Activated naive CD8-positive, alpha-beta T cell treated with anti-CD3 and anti-CD28 coated beads, Interleukin-2, amount 50 U/mL, for 16 hours (primary cell): ENCODE results near the gene SSTR3.
"Not testable (repeated sequence)": the region's sequence is repeated elsewhere in the genome, so short reads cannot be mapped to it uniquely, and the experiment has no call there.

Experiments used
- DNase-seq: peaks from one replicate; pipeline ENCODE4 v3.0.0-alpha.2; 2020; ENCODE audit warnings: low read depth, low spot score

Gene SSTR3

GRCh38 chr22:37182101-37182948 lies 30.0 kb downstream of the SSTR3 start:
- no peak for DNase-seq

DNA sequence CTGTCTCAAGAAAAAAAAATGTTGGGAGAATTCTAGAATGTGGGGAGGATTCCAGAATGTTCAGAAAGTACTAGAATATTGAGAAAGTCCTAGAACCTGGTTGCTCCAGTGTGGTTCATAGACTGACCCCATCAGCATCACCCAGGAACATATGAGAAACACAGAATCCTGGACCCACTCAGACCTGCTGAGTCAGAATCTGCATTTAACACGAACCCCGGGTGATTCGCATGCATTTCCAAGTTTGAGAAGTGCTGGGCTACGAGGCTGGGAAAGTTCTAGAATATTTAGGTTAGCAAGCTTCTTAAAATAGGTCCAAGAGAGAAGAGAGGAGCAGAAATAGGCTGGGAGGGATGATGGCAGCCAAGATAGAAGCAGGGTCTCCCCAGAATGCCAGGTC lies 30.6 kb downstream of the SSTR3 start:
- DNase-seq: no peak

GRCh38 chr22:37180531-37181231 lies 31.6 kb downstream of the SSTR3 start:
- no peak for DNase-seq

- no peak for DNase-seq
Measured at GRCh38 chr22:37179622-37180420, 32.5 kb downstream of the SSTR3 start.

DNA sequence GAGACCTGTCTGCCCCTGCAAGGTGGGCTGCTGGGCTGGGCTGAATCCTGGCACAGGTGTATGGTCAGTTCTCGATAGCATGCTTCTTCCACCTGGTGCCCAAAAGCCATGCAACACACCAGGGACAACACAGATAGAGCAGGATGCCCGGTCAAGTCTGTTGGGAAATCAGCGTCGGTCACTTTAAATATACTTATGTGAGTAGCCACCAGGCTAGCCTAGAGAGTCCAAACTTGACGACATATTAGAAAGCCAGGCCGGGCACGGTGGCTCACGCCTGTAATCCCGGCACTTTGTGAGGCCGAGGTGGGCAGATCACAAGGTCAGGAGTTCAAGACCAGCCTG lies 33.2 kb downstream of the SSTR3 start:
- no peak for DNase-seq

DNA sequence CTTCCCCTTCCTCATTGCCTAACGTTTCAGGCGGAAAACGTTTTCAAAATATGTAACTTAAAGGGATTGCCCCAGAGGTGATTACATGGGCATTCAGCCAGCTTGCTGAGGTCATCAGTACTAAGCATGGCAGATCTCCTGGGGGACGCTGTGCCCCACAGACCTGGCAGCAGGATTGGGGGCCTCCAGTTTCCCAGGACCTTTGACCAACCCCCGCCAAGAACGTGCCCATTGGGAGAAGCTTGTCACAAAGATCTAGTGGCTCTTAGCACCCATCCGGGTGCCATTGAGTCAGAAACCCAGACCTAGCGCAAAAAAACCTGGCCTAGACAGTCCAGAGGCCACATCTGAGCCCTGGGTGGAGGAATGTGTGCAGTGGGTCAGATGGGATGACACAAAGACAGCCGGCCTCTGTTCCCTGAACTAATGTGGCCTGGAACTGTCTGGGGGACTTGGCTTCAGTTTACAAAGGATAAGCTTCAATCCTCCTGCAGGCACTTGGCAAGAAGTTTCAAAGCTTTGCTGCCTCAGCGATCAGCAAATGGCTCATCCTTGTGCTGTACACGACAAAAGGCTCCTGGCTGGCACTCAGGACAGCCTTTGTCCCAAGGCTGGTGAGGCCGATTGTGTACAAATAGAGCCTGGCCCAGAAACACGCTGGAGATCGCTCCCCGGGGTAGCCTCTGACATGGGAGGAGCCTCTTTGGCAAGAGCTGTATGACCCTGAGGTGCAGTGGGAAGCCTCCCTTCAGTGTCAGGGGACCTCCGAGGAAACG lies 33.7 kb downstream of the SSTR3 start:
- DNase-seq: no peak

DNA sequence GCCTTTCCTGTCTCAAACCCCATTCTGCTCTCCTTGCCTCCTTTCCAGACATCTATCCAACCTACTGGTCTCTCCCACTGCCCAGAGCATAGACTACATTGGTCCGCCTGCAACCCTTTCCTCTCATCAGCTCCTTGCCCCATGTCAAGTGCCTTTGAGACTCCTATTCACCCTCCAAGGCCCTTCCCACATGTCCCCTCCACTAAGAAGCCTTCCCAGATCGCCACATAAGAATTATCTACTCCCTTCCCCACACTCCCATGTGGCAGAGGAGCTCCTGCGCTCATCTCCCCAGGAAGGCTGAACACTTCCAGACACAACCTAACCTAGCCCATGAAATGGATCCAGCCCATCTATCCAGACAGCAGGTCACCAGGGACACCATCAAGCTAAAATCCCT lies 34.5 kb downstream of the SSTR3 start:
- no peak for DNase-seq

DNA sequence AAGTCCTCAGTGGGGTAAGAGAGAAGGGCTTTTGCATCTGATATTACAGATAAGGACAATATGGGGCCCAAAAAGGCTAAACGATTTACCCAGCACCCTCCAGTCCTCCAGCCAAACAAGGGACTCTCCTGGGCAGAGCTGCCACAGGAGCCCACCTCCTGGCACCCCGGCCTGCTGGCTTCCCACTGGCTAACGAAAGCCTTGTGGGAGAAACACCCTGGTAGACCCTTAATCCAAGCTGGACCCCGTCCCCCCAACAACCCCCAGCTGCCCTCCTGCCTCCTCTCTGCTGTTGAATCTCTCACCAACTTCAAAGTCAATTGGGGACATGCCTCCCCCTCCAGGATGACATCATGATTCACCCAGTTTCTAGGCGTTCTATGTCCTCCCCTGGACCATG lies 35.1 kb downstream of the SSTR3 start:
- no peak for DNase-seq

DNA sequence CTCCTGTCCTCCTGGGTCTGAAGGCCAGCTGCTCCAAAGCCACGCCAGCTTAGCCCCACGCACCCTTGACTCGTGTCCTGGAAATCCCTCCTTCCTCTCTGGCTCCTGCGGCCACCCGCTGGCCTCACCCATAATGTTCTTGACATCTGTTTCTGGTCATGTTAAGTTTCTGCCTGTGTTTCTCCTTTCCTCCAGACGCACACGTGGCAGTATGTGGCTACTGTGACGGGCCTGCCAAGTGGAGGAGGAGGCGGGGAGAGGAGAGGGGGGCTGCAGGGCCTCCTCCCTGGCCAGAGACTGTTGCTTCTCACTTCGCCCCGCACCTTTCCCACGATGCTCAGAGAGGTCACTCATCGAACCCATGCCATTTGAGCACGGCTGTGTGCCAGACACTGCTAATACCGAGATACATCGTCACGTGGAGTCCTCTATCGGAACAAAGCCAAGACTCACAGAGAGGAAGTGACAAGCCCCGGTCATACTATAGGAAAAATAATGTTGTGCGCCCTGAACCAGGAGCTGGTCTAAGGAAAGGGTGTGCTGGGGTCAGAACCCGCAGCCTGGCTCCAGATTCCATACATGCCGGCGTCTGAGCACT lies 35.7 kb downstream of the SSTR3 start:
- DNase-seq: no peak

GRCh38 chr22:37175414-37176281 lies 36.6 kb downstream of the SSTR3 start:
- no peak for DNase-seq

- DNase-seq: no peak
Measured at GRCh38 chr22:37174964-37175363, 37.3 kb downstream of the SSTR3 start.

- DNase-seq: no peak
Measured at GRCh38 chr22:37173709-37174108, 38.6 kb downstream of the SSTR3 start.

DNA sequence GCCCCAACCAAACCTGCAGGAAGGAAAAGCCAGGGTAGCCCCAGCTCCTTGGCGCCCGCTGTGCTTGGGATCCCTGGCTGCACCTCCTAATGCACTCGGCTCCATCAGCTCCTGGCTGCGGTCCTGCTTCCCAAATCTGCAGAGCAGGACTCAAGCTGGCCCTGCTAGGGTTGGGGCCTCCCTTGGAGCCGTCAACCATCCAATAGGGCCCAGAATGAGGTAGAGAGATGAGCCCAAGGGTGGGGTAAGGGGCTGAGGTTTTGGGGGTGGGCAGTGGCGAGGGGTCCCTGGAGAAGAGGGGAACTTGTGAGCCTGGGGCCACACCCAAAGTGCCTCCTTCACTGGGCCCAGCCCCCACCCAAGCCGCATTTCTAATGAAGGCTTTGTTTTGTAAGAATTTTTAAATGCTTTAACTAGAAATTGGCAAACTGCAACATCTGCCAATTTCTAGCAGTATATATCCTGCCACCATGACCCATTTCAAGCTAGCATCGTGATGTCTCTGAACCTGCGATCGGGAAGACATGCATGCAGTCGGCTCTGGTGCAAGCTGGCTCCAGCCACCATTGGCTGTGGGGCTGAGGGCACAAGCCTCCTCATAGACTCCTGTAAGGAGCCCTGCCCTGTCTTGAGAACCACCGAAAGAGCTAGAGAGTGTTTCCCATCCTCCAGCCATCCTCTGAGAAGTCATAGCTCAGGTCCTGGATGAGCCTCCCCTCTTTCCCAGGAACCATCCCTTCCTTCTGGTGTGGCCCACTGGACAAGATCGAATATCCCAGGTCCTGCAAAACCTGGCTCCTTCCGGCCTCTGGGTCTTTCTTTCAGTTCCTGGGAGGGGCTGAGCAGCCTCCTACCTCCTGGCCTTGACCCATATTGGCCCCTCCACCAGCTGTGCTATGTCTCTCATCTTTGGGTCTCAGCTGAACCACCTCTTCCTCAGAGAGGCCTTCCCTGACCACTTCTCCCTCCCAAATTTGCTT lies 39.7 kb downstream of the SSTR3 start:
- no peak for DNase-seq

GRCh38 chr22:37171662-37172061 lies 40.6 kb downstream of the SSTR3 start:
- DNase-seq: no peak

DNA sequence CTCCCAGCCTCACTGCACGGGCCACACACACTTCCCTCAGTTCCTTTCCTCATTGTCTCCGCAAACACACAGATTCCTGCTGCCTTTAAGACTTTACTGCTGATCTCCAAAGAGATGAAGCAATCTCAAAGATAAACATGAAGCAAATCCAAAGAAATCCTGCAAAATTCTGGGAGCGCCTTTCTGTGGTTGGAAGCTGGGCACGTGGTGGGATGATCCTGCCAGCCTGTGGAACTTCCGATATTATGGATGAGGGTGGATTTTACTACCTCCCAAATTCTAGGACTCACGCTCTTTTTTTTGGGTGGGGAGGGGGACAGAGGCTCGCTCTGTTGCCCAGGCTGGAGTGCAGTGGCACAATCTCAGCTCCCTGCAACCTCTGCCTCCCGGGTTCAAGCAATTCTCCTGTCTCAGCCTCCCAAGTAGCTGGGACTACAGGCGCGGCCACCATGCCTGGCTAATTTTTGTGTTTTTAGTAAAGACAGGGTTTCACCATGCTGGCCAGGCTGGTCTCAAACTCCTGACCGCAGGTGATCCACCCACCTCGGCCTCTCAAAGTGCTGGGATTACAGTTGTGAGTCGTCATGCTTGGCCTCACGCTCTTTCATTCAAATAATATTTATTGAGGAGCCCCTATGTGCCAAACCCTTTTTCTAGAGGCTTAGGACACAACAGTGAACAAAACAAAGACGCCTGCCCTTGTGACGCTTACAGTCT lies 41.4 kb downstream of the SSTR3 start:
- DNase-seq: not testable (repeated sequence)

DNA sequence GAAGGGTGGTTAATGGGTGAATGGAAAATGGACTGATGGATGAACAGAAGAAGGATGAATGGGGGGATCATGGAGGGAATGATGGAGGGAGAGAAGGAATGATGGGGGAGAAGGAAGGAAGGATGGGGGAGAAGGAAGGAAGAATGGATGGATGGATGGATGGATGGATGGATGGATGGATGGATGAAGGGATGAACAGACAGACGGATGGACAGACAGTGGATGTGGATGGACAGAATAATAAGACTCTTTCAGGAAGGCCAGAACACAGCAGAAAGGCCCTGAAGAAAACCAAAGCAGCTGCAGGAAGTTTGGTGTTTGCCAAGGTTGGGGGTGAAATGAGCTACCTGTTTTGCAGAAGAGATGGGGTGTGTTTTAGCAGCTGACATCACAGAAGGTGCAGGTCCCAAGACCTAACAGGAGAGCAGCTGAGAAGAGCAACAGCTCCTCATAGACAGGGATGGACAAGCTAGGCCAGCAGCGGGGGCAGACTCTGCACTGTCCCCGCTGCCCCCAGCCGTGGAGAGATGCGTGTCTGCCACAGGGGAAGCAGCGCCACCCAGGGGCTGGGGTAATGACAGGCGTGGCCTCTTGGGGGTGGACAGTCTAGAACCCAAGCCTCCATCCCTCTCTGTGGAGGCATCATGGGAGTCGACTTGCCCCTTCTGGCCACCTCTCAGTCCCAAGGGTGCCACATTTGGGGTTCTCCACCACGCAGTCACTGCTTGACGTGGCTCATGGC lies 42.2 kb downstream of the SSTR3 start:
- no peak for DNase-seq

- DNase-seq: no peak
Measured at GRCh38 chr22:37169406-37169805, 42.9 kb downstream of the SSTR3 start.
